Measurements from ENCODE around the gene DOCK1.

GRCh38 chr10:127194599-127194998 is 289.4 kb downstream of the DOCK1 start:
- no peak for TF ChIP-seq CTCF (conservative IDR thresholded peaks at IDR 0.05; ENCODE audit: low read length)
- no peak for TF ChIP-seq EZH2phosphoT487 (IDR thresholded peaks at IDR 0.05; ENCODE audit: borderline replicate concordance)
